ENCODE measurements around the gene XPR1. TPM values are rescaled to one million over a fixed set of nuclear protein-coding genes. Genes with fewer than 3 reads are reported as not detected.

XPR1 gene
- total and polyA plus RNA-seq, 2 donors (not counting 1 experiment from before 2014, with no cell fraction given) = 2.8 to 22.3 TPM

DNA sequence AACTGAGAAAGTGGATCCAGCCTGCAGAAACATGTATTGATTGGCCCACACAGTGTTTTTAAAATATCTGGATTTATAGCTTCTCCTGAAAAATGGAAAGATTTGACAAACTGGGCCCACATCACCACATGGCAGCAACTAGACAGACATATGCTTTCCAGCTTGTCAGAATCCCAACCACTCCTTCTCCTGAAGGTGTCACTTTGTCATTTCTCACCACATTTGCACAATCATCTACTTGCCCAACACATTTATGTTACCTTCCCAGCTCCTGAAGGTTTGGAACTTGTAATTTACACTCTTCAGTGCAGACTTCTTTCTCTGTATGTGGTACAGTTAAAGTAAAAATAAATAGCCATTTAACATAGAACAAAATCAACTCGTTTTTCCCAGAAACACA, 154.8 kb downstream of the XPR1 start:
- Histone ChIP-seq H3K4me2 (replicated peaks; ENCODE audit: low read depth, low read length, poor library complexity, severe bottlenecking) (no peak overlapping the region), H3K27me3 (replicated peaks in 1 of 4; ENCODE audit: control extremely low read depth in 1 of 4, control insufficient read depth in 3 of 4, insufficient read depth in 4 of 4, low read length in 3 of 4) (no peaks in the 10 kb centered on the region)
- POLR2A ChIA-PET = no interaction called here

DNA sequence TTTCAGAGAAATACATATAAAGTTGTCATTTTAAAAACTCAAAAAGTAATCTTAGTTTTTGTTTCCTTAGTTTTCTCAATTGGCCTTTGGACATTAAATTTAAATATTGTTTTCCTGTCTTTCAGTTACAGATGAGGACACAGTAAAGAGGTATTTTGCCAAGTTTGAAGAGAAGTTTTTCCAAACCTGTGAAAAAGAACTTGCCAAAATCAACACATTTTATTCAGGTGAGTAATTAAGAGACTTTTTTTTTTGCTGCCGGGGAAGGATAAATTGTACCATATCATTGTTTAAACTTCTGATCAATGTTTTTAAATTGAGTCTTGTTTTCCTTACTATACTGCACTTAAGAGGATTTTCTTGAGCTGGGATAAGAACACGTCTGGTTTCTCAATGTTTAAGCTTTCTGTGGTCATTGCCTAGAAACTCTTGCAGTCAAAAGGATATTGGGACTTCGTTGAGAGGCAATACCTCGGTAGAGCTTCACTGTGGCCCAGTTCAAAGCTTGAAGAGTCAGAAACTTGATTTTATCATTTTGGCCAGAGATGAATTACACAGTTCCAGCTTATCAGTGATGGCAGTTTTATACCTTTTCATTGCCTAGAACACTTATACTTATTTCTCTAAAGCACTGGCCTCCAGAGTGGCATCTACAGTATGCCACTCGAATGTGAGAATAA, 155.9 kb downstream of the XPR1 start:
- ATAC-seq (ENCODE audit: low read depth) (no peak), DNase-seq (no peak)
- Histone ChIP-seq H3K4me1 (ENCODE audit: control insufficient read depth in 2 of 2, insufficient read depth in 2 of 2, low read length in 2 of 2) (peaks cover 4% of the 10 kb centered on the region in 2 donors), H3K9ac (ENCODE audit: low read length) (no peak overlapping the region), H3K4me3 (ENCODE audit: control extremely low read depth in 1 of 5, extremely low read depth in 1 of 5, insufficient read depth in 1 of 5, low read depth in 2 of 5, low read length in 4 of 5) (no peak overlapping the region), H2AFZ (ENCODE audit: insufficient read depth, low read depth, low read length, poor library complexity, severe bottlenecking) (no peak overlapping the region), H3K9me3 (ENCODE audit: control extremely low read depth in 1 of 3, control insufficient read depth in 2 of 3, insufficient read depth in 1 of 3, low read length in 2 of 3) (no peaks in the 10 kb centered on the region), H3K79me2 (ENCODE audit: control insufficient read depth, insufficient read depth, low read length) (no peaks in the 10 kb centered on the region), H3K27me3 (replicated peaks in 1 of 4; ENCODE audit: control extremely low read depth in 1 of 4, control insufficient read depth in 3 of 4, insufficient read depth in 4 of 4, low read length in 3 of 4) (no peaks in the 10 kb centered on the region), H4K20me1 (ENCODE audit: control insufficient read depth, insufficient read depth, low read length, poor library complexity, severe bottlenecking) (no peaks in the 10 kb centered on the region), H3K36me3 (replicated peaks in 1 of 2; ENCODE audit: control extremely low read depth in 1 of 2, control insufficient read depth in 1 of 2, extremely low read depth in 1 of 2, insufficient read depth in 2 of 2, low read length in 1 of 2) (no peaks in the 10 kb centered on the region), H3K4me2 (replicated peaks; ENCODE audit: low read depth, low read length, poor library complexity, severe bottlenecking) (no peak overlapping the region), H3K27ac (ENCODE audit: low read length in 2 of 2) (no peak overlapping the region)
- ChIA-PET POLR2A (no interaction called here), CTCF (no interaction called here)
- intact Hi-C loops (cut with micrococcal nuclease) = no loop called here
- Mint-ChIP-seq H3K4me1 (peaks cover 9% of the 10 kb centered on the region), H3K27ac (no peak overlapping the region), H3K27me3 (no peaks in the 10 kb centered on the region), H3K9me3 (ENCODE audit: insufficient read depth) (no peaks in the 10 kb centered on the region), H3K4me3 (no peak overlapping the region)
- no peak for TF ChIP-seq CTCF (IDR thresholded peaks at IDR 0.05)
- TF ChIP-seq EZH2 (IDR thresholded peaks at IDR 0.05; ENCODE audit: borderline replicate concordance, insufficient read depth, low read depth, low read length, poor library complexity, severe bottlenecking) = no peak
- 97% methylated on average over 3 of the region's 5 CpGs for WGBS (ENCODE audit: insufficient coverage)

More for the DNA sequence above, 154.8 kb downstream of the XPR1 start:
- DNase-seq = no peak
- Mint-ChIP-seq H3K4me3 (no peak overlapping the region), H3K4me1 (peaks cover 2% of the 10 kb centered on the region), H3K27me3 (no peaks in the 10 kb centered on the region), H3K9me3 (ENCODE audit: insufficient read depth) (no peaks in the 10 kb centered on the region), H3K27ac (no peak overlapping the region)
- intact Hi-C loops (cut with micrococcal nuclease) = no loop called here
- no peak overlapping the region for H3K27ac ChIP-seq (ENCODE audit: low read length in 2 of 2)
- CTCF ChIA-PET = interaction anchor here (0.6 to 0.7 kb wide), 2 partner anchors 92 to 134 kb away, joined by 3 to 4 read pairs; no protein-coding TSS in a partner anchor
- no peaks in the 10 kb centered on the region for H3K9me3 ChIP-seq (ENCODE audit: control extremely low read depth in 1 of 3, control insufficient read depth in 2 of 3, insufficient read depth in 1 of 3, low read length in 2 of 3)
- no peak overlapping the region for H3K9ac ChIP-seq (ENCODE audit: low read length)
- no peaks in the 10 kb centered on the region for H3K36me3 ChIP-seq (replicated peaks in 1 of 2; ENCODE audit: control extremely low read depth in 1 of 2, control insufficient read depth in 1 of 2, extremely low read depth in 1 of 2, insufficient read depth in 2 of 2, low read length in 1 of 2)
- WGBS (ENCODE audit: insufficient coverage) = 80% methylated on average over 1 of the region's 1 CpG
- H3K79me2 ChIP-seq (ENCODE audit: control insufficient read depth, insufficient read depth, low read length) = peaks cover 3% of the 10 kb centered on the region
- no peak overlapping the region for H2AFZ ChIP-seq (ENCODE audit: insufficient read depth, low read depth, low read length, poor library complexity, severe bottlenecking)
- ATAC-seq (ENCODE audit: low read depth) = no peak
- no peaks in the 10 kb centered on the region for H4K20me1 ChIP-seq (ENCODE audit: control insufficient read depth, insufficient read depth, low read length, poor library complexity, severe bottlenecking)
- peaks cover 0 to under 1% of the 10 kb centered on the region in 2 donors for H3K4me1 ChIP-seq (ENCODE audit: control insufficient read depth in 2 of 2, insufficient read depth in 2 of 2, low read length in 2 of 2)
- no peak overlapping the region for H3K4me3 ChIP-seq (ENCODE audit: control extremely low read depth in 1 of 5, extremely low read depth in 1 of 5, insufficient read depth in 1 of 5, low read depth in 2 of 5, low read length in 4 of 5)
- no peak for TF ChIP-seq EZH2 (IDR thresholded peaks at IDR 0.05; ENCODE audit: borderline replicate concordance, insufficient read depth, low read depth, low read length, poor library complexity, severe bottlenecking)

Measured in B cell (primary cell).